Activated T-cell treated with anti-CD3 and anti-CD28 coated beads, Interleukin-2, amount 50 U/mL, for 4 hours (primary cell): ENCODE measurements around the gene ZSCAN31. TPM values are rescaled to one million over a fixed set of nuclear protein-coding genes. Genes with fewer than 3 reads are reported as not detected.
A peak's percentile ranks its signal among the peaks of the same experiment; 100 is the strongest.
"Not testable (repeated sequence)": the region's sequence is repeated elsewhere in the genome, so short reads cannot be mapped to it uniquely, and the experiment has no call there.

Experiments
- ATAC-seq, 2 donors: fragments of 200-7000 bp; cut with Tn5 transposase; one replicate each; pipeline ENCODE4 v1.10.0; 2021
- DNase-seq: peaks from one replicate; pipeline ENCODE4 v3.0.0-alpha.2; 2020
- H3K27me3 Mint-ChIP-seq: one replicate; pipeline ENCODE4 v1.8.0; 2021; ENCODE audit warnings: low read depth, mixed read lengths
- H3K36me3 Mint-ChIP-seq: one replicate; pipeline ENCODE4 v1.8.0; 2022; ENCODE audit warnings: mixed read lengths; ENCODE audit not compliant: insufficient read depth
- H3K4me1 Mint-ChIP-seq: one replicate; pipeline ENCODE4 v1.8.0; 2021; ENCODE audit warnings: low read depth, mixed read lengths
- H3K4me3 Mint-ChIP-seq: one replicate; pipeline ENCODE4 v1.8.0; 2021; ENCODE audit warnings: mild to moderate bottlenecking, moderate library complexity, mixed read lengths
- H3K9me3 Mint-ChIP-seq: one replicate; pipeline ENCODE4 v1.8.0; 2021; ENCODE audit warnings: mixed read lengths
- total RNA-seq, 3 donors: library from RNA; stranded (reverse); gene quantifications; one replicate each; pipeline ENCODE4 v1.2.1, GENCODE V29; 2021

The ZSCAN31 gene
- total RNA-seq, 3 donors from 2014 or later = 0.76 to 1.5 (median 0.83) TPM

DNA sequence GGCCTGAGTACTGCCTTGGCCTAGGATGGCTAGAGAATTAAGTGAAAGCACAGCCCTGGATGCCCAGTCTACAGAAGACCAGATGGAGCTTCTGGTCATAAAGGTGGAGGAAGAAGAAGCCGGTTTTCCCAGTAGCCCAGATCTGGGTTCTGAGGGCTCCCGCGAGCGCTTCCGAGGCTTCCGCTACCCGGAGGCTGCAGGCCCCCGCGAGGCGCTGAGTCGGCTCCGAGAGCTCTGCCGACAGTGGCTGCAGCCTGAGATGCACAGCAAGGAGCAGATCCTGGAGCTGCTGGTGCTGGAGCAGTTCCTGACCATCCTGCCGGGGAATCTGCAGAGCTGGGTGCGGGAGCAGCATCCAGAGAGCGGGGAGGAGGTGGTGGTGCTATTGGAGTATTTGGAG, 23.6 kb upstream of the ZSCAN31 start:
- H3K27me3 Mint-ChIP-seq, ATAC-seq, H3K4me3 Mint-ChIP-seq, H3K36me3 Mint-ChIP-seq, DNase-seq, H3K9me3 Mint-ChIP-seq: not testable (repeated sequence)
- peaks cover 12% of the 10 kb centered on the region for H3K4me1 Mint-ChIP-seq

GRCh38 chr6:28357036-28357435, 21.1 kb upstream of the ZSCAN31 start:
- no peaks in the 10 kb centered on the region for H3K9me3 Mint-ChIP-seq
- H3K4me3 Mint-ChIP-seq = no peak overlapping the region
- H3K4me1 Mint-ChIP-seq = peaks cover 15% of the 10 kb centered on the region
- ATAC-seq = no peak
- DNase-seq = no peak
- H3K27me3 Mint-ChIP-seq = no peaks in the 10 kb centered on the region
- H3K36me3 Mint-ChIP-seq = no peaks in the 10 kb centered on the region

DNA sequence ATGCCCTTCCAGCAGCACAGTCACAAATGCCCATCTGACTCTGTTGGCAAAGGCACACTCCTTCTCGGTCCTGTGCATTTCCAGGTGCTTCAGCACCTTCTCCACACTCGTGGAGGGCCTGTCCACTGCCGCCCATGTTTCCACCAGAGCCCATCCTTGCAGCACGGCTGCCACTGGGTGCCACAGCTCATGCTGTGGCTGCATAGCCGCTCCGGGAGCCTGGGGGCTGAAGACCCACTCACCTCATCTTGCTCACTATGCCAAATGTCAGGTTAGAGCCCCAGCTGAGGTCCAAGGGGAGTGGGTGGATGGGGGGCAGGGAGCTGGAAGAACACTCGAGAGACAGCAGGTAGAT, 20.7 kb upstream of the ZSCAN31 start:
- no peaks in the 10 kb centered on the region for H3K27me3 Mint-ChIP-seq
- no peaks in the 10 kb centered on the region for H3K9me3 Mint-ChIP-seq
- peaks cover 18% of the 10 kb centered on the region for H3K4me1 Mint-ChIP-seq
- no peak for ATAC-seq
- no peaks in the 10 kb centered on the region for H3K36me3 Mint-ChIP-seq
- no peak for DNase-seq
- no peak overlapping the region for H3K4me3 Mint-ChIP-seq

DNA sequence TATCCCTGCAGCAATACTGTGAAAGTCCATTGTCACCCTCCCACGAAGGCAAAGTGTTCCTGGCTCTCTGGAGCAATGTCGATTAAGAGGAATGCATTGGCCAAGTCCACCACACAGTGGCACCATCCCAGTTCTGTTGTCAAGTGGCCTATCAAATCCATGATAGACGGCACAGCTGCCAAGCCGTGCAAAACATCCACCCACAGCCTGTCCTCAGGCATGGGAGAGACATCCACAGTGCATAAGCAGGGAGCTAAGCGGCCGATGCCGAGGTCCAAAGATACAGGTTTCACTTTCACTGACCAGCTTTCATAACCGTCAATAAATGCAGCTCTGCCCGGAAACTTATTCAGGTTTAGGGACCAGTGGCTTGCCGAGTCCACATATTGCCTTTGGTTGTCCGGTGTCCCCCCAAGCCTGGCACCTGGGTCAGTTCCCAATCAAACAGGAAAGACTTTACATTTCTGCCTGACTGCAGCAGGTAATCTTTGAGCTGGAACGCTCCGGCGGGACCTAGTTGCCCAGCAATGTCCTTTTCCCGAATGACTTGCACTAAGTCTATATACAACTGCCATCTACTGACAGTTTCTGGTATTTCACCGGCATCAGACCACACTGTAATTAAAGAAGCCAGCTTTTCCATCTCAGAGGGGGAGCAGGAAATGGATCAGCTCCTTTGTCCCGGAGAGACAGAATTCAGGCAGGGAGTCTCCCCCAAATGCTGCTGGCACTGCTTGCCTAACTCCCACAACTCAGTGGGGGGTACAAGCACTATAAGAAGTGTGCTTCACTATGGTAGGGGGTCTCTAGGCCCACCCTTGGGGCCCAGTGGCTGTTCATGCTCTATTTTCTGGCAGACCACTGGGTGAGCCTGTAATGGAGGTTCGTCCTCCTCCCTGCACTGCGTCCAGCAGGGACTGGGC, 20.1 kb upstream of the ZSCAN31 start:
- Mint-ChIP-seq H3K27me3 (no peaks in the 10 kb centered on the region), H3K4me3 (peak overlapping the region; percentile 88), H3K36me3 (no peaks in the 10 kb centered on the region), H3K9me3 (no peaks in the 10 kb centered on the region), H3K4me1 (peaks cover 24% of the 10 kb centered on the region)
- DNase-seq (peak; percentile 48), ATAC-seq (peak; percentile 81 to 83)

DNA sequence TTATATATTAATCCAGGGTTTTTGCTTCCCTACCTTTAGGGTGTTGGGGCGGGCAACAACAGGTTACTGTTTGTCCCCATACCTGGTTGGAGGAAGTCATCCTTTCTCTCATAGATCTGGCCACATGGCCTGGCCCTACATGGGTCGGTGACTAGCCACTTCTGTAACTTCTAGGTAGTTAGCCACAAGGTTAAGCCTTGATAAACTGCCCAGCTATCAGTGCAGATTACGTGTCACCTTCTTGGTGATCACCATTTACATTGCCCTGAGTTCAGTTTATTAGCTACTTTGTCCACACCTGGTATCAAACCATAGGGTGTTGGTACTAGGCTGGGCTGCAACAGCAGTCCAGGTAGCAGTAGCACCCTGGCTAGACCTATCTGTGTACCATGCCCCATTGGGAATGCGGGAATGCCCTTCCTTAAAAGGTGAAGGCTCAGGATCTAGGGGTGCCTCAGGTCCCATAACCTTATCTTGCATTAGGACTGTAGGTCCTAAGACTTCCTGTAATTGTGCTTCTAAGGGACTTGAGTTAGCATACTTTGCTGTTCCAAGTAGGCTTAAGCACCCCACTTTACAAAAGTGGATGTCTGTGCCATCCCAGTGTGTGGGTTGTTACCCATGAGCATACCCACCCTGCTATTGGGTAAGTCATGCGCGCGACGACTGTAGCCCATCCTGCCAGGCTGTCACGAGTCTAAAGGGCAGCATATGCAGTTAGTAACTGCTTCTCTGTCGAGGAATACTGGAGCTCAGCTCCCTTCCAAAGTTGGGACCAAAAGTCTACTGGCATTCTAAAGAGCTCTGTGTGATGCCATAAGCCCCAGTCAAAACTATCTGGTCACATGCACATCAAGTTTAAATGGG, 19.0 kb upstream of the ZSCAN31 start:
- ATAC-seq (no peak), DNase-seq (no peak)
- Mint-ChIP-seq H3K36me3 (no peaks in the 10 kb centered on the region), H3K4me1 (peaks cover 35% of the 10 kb centered on the region), H3K9me3 (no peaks in the 10 kb centered on the region), H3K4me3 (peak overlapping the region; percentile 88), H3K27me3 (no peaks in the 10 kb centered on the region)

DNA sequence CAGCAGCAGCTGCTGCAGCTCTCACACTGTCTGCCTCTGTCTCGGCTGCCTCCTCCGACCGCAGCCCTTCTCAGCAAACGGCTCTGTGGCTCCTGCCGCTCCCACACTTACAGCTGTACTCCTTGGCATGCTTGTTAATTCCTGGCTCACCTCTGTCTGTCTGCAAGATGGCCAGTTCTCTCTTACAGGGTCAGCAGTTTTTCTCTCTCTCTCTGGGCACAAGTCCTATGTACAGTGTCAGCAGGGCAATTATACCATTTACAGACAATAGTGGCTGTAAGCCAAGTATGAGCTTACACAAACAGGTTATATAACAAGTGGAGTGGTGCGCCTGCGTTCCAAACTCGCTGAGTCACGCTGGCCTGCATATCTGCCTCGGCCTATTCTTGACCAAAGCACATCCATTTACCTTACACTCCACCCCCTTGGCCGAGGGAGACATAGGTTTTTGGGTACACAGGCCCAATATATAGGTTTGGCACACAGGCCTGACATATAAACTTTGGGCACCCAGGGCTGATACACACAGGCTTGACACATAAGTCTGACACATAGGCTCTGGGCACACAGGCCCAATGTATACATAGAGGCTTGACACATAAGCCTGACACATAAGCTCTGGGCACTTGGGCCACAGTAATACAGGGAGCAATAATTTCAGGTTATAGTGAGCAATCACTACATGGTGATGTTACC, 18.2 kb upstream of the ZSCAN31 start:
- ATAC-seq (no peak), DNase-seq (no peak)
- H3K9me3 Mint-ChIP-seq = no peaks in the 10 kb centered on the region
- no peaks in the 10 kb centered on the region for H3K36me3 Mint-ChIP-seq
- no peak overlapping the region for H3K4me3 Mint-ChIP-seq
- no peaks in the 10 kb centered on the region for H3K27me3 Mint-ChIP-seq
- peaks cover 40% of the 10 kb centered on the region for H3K4me1 Mint-ChIP-seq

- H3K4me3 Mint-ChIP-seq = no peak overlapping the region
- no peak for DNase-seq
- no peaks in the 10 kb centered on the region for H3K9me3 Mint-ChIP-seq
- peaks cover 40% of the 10 kb centered on the region for H3K4me1 Mint-ChIP-seq
- no peaks in the 10 kb centered on the region for H3K27me3 Mint-ChIP-seq
- H3K36me3 Mint-ChIP-seq = no peaks in the 10 kb centered on the region
- ATAC-seq = no peak
Measured at GRCh38 chr6:28353356-28353755, 17.4 kb upstream of the ZSCAN31 start.

DNA sequence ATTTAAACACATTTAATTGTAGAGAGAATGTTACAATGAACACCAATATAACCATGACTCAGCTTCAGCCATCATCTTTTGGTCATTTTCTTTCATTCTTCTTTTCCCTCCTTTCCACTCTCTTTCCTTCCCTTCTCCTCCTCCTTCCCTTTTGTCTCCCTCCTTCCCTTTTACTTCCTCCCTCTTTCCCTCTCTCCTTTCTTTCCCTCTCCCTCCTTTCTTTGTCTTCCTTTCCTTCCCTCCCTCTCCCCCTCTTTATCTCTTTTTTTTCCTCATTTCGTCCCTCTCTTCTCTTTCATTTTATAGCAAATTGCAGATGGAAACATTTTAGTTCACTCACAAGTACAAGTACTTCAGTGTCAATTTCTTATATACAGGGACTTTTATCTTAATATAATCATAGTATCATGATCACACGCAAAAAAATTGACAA, 15.6 kb upstream of the ZSCAN31 start:
- Mint-ChIP-seq H3K4me1 (peaks cover 40% of the 10 kb centered on the region), H3K4me3 (peak overlapping the region; percentile 98), H3K36me3 (no peaks in the 10 kb centered on the region), H3K27me3 (peaks cover 9% of the 10 kb centered on the region), H3K9me3 (no peaks in the 10 kb centered on the region)
- DNase-seq (no peak), ATAC-seq (no peak)

DNA sequence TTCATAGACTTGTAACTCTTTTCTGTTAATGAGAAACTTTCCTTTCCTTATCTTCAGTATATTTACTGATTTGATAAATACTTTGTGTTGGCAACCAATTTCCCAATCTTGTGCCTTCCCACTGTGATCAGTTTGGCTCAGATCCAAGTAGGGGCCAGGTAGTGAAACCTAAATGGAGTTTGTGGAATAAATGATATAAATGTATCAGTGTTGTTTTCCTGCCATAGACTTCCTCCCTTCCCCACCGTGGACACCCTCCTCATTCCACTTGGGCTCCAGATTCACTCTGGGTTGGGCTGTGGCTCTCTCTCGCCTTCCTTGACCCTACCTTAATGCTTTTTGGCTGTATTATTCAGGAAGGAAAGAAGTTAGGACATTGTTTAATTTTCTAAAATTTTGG, 15.1 kb upstream of the ZSCAN31 start:
- Mint-ChIP-seq H3K9me3 (no peaks in the 10 kb centered on the region), H3K27me3 (peaks cover 11% of the 10 kb centered on the region), H3K4me1 (peaks cover 38% of the 10 kb centered on the region), H3K36me3 (no peaks in the 10 kb centered on the region), H3K4me3 (peak overlapping the region; percentile 98)
- no peak for ATAC-seq
- no peak for DNase-seq

DNA sequence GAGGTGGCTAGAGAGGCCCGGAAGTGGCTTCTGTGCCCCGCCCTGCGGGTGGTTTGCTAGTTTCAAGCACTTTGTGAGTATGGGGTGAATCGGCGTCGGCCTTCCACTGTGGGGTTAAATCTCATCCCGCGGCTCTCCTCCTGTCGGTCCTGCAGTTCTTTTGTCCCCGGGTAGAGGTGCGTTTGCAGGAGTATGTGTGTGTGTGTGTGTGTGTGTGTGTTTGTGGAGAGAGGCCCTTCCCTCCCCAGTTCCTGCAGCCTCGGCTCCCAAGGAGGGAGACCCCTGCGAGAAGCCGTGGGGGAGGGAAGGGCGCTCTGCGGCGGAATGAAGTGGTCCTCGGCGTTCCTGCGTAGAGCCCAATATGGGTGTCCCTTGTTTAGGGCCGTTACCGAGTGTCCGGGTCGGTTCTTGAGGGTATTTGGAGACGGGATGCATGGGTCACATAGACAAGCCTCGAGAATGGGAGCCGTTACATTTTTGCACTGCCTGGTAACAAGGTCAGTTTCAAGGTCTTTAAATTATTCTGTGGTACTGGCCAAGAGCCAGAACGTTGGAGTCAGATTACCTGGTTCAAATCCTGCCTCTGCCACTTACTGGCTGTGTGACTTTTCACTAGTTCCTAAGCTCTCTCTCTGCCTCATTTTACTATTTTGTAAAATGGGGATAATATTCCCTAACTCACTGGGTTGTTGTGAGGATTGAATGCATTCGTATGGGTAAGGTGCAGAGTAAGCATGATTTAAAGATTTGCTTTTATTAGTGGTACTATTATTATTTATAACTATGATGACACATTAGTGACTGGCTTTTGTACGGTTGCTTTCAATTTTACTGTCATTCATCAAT, 14.2 kb upstream of the ZSCAN31 start, which contains the start of gene ZKSCAN3:
Gene ZKSCAN3 (plus strand): TSS at position 56 of the 846 bp plus-strand sequence. CDS start 9,640 bp downstream, outside the sequence.
- Mint-ChIP-seq H3K27me3 (peaks cover 20% of the 10 kb centered on the region), H3K36me3 (no peaks in the 10 kb centered on the region), H3K4me3 (peak within 1 kb of the TSS; percentile 98), H3K9me3 (no peaks in the 10 kb centered on the region), H3K4me1 (peaks cover 29% of the 10 kb centered on the region)
- ATAC-seq (peak; percentile 100), DNase-seq (peak; percentile 74)

- H3K4me3 Mint-ChIP-seq = peak overlapping the region; percentile 98
- ATAC-seq = no peak
- no peaks in the 10 kb centered on the region for H3K9me3 Mint-ChIP-seq
- H3K36me3 Mint-ChIP-seq = no peaks in the 10 kb centered on the region
- peaks cover 28% of the 10 kb centered on the region for H3K4me1 Mint-ChIP-seq
- peaks cover 22% of the 10 kb centered on the region for H3K27me3 Mint-ChIP-seq
- no peak for DNase-seq
Measured at GRCh38 chr6:28349344-28349891, 13.5 kb upstream of the ZSCAN31 start.

- Mint-ChIP-seq H3K4me1 (peaks cover 26% of the 10 kb centered on the region), H3K9me3 (no peaks in the 10 kb centered on the region), H3K36me3 (no peaks in the 10 kb centered on the region), H3K27me3 (peaks cover 28% of the 10 kb centered on the region), H3K4me3 (no peak overlapping the region)
- ATAC-seq = no peak
- DNase-seq = no peak
Measured at GRCh38 chr6:28347119-28347518, 11.2 kb upstream of the ZSCAN31 start.

DNA sequence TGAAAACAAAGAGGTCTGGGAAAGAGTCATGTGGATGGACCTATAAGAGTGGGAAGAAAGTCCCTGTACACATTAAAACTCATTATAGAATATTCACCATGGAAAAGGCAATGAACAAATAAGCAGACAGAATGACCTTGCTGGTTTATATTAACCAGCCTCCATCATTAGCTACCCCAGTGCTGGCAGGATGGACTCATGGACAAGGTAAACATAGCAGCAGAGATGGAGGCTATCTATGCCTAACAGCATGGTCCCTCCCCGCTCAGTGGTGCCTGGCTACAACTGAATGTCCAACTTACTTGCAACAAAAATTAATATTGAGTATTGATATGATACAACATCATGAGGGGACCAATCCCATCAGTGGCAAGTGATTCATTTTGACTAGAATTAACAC, 9.3 kb upstream of the ZSCAN31 start:
- no peak overlapping the region for H3K4me3 Mint-ChIP-seq
- peaks cover 8% of the 10 kb centered on the region for H3K4me1 Mint-ChIP-seq
- peaks cover 31% of the 10 kb centered on the region for H3K27me3 Mint-ChIP-seq
- peaks cover 4% of the 10 kb centered on the region for H3K9me3 Mint-ChIP-seq
- ATAC-seq (no peak), DNase-seq (no peak)
- H3K36me3 Mint-ChIP-seq = peaks cover 1% of the 10 kb centered on the region
